Nephron (organoid): Measurements from ENCODE around the gene COX20.

Source experiments
- H3K27ac Mint-ChIP-seq, 3 experiments: 2 replicates each; pipeline ENCODE4 v1.8.0; 2020; ENCODE audit warnings: mixed read lengths in 3 of 3, mild to moderate bottlenecking in 2 of 3, moderate library complexity in 1 of 3
- H3K27me3 Mint-ChIP-seq: 2 replicates; pipeline ENCODE4 v1.8.0; 2021; ENCODE audit warnings: low read depth, mild to moderate bottlenecking, moderate library complexity, mixed read lengths
- H3K36me3 Mint-ChIP-seq: 2 replicates; pipeline ENCODE4 v1.8.0; 2020; ENCODE audit warnings: low read depth, mixed read lengths
- H3K4me1 Mint-ChIP-seq: 2 replicates; pipeline ENCODE4 v1.8.0; 2020; ENCODE audit warnings: mixed read lengths
- H3K4me3 Mint-ChIP-seq, 3 experiments: 2 replicates each; pipeline ENCODE4 v1.8.0; 2020; ENCODE audit warnings: mild to moderate bottlenecking in 3 of 3, mixed read lengths in 3 of 3, moderate library complexity in 2 of 3
- H3K9me3 Mint-ChIP-seq: 2 replicates; pipeline ENCODE4 v1.8.0; 2020; ENCODE audit warnings: mixed read lengths
- TF ChIP-seq, protein P1 (sequence below), 3 experiments: fragments of 200-600 bp; sonication (generic); IDR thresholded peaks; one replicate each; pipeline ENCODE4 v1.5.0; 2021; ENCODE audit warnings: antibody characterized with exemption in 3 of 3; ENCODE audit not compliant: unreplicated experiment in 3 of 3

The COX20 gene

DNA sequence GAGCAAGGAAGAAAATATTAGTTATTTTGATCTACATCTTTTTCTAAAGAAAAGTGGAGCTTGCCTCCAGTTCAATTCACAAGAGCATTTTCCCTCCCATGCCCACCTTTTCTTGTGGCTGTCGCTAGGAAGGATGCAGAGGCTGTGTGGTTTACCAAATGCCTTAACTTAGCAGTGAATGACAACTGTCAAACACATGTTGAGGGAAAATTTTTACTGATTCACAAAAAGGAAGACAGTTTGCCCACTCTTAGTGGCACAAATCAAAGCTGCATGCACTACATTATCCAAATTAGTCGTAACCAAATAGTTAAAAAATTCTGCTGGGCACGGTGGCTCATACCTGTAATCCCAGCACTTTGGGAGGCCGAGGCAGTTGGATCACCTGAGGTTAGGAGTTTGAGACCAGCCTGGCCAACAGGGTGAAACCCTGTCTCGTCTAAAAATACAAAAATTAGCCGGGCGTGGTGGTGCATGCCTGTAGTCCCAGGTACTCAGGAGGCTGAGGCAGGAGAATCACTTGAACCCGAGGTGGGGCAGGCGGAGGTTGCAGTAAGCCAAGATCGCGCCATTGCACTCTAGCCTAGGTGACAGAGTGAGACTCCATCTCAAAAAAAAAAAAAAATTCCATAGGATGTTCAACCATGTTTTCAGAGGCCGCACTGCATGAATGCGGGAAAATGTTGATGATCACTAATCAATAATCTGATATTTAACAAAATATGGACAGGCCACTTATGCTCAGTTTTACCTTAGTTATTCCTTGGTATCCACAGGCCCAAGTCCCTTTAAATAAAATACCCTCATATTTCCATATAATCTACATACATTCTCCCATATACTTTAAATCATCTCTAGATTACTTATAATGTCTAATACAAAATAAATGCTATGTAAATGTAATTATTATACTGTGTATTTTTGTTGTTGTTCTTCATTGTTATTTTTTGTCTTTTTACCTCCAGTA, 9.0 kb downstream of the COX20 start:
- Mint-ChIP-seq H3K36me3 (peaks cover 85% of the 10 kb centered on the region), H3K4me1 (peaks cover 23% of the 10 kb centered on the region), H3K4me3 (no peak overlapping the region), H3K27me3 (no peaks in the 10 kb centered on the region), H3K9me3 (no peaks in the 10 kb centered on the region), H3K27ac (peak overlapping the region in 1 of 3 experiments; percentile 17)
- TF ChIP-seq, protein P1, sequence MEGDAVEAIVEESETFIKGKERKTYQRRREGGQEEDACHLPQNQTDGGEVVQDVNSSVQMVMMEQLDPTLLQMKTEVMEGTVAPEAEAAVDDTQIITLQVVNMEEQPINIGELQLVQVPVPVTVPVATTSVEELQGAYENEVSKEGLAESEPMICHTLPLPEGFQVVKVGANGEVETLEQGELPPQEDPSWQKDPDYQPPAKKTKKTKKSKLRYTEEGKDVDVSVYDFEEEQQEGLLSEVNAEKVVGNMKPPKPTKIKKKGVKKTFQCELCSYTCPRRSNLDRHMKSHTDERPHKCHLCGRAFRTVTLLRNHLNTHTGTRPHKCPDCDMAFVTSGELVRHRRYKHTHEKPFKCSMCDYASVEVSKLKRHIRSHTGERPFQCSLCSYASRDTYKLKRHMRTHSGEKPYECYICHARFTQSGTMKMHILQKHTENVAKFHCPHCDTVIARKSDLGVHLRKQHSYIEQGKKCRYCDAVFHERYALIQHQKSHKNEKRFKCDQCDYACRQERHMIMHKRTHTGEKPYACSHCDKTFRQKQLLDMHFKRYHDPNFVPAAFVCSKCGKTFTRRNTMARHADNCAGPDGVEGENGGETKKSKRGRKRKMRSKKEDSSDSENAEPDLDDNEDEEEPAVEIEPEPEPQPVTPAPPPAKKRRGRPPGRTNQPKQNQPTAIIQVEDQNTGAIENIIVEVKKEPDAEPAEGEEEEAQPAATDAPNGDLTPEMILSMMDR (IDR thresholded peaks at IDR 0.05; ENCODE audit: unreplicated experiment in 3 of 3): no peak

DNA sequence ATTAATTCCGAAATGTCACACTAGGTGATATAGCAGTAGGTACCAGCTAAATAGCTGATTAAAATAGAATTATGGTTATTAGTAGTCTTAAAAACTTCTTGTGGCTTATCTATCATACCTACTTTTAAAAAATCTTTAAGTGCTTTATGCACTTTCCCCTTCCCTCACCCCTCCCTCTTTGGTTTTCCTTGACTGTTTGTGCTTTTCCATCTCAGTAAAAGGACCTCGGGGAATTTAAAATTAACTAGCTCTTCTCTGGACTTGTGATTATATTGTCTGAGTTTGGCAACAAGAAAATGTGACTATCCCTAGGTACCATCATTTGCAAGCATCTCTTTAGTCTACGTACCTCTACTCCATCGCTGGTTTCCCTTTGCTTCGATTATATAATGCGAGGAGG, 11.2 kb downstream of the COX20 start:
- TF ChIP-seq, protein P1 (IDR thresholded peaks at IDR 0.05; ENCODE audit: unreplicated experiment in 3 of 3): no peak
- H3K36me3 Mint-ChIP-seq: peaks cover 90% of the 10 kb centered on the region
- peak overlapping the region in 1 of 3 experiments; percentile 19 for H3K27ac Mint-ChIP-seq
- H3K4me3 Mint-ChIP-seq: no peak overlapping the region
- H3K4me1 Mint-ChIP-seq: peaks cover 2% of the 10 kb centered on the region
- H3K27me3 Mint-ChIP-seq: no peaks in the 10 kb centered on the region
- H3K9me3 Mint-ChIP-seq: no peaks in the 10 kb centered on the region

DNA sequence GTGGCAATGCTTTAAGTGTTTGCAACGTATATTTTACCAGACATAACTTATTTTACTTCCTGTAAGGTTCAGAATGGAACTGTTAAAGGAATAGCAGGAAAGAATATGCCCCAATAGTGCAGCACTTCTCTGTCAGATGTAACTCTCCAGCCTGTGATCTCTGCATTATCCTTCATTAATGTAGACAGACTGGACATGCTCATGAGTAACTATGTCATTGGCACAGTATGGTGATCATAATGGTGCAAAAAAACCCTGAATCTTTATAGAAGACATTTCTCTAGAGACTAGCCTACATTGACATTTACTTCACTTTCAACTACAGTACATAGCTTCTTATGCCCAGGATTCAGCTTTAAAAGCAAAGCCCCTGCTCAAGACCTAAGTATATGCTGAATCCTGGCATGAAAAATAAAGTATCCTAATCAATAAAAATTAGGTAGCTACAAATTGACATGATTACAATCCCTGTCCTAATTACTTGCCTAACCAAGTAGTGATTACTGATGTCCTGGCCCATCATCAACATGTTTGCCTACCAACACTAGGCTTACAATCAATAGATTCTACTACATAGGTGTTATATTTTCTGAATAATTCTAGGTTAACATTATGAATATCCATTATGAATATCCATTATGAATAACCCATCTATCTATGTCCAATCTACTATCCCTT, 13.9 kb downstream of the COX20 start:
- Mint-ChIP-seq H3K4me3 (no peak overlapping the region), H3K4me1 (no peaks in the 10 kb centered on the region)
- TF ChIP-seq, protein P1 (IDR thresholded peaks at IDR 0.05; ENCODE audit: unreplicated experiment in 3 of 3): no peak

DNA sequence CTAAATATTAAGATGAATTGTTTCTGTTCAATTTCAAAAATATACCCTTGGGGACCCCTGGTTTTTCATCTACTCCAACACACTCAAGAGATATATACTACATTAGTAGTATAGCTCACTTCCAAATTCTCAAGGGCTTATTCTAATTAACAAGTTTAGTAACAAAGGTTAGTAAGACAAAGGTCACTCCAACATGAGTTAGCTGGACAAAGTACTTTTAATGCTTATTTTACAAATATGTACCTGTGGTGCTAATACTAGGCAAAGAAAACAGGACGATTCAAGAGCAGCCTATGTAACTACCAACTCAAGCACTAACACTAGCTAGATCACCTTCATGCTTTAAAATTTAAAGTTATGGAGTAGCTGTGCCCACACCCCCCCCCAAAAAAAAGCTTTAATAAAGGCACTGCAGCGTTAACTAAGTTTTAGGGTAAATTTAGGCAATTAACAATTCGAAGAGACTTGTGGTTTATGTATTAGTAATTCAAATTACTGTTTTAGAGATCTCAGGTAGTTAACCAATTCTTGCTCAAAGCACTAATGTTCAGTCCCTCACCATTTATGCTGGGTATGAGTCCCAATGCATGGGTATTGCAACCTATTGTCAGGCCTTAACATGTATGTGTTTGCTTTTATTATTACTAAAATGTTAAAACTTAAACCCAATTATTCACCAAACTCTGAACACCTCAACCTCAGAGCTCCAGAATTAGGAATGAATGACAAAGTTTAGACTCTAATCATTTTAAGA, 14.8 kb downstream of the COX20 start:
- TF ChIP-seq, protein P1 (IDR thresholded peaks at IDR 0.05; ENCODE audit: unreplicated experiment in 3 of 3): no peak
- Mint-ChIP-seq H3K4me3 (no peak overlapping the region), H3K4me1 (no peaks in the 10 kb centered on the region), H3K27me3 (no peaks in the 10 kb centered on the region), H3K27ac (peak overlapping the region in 2 of 3 experiments; percentile 32 to 69), H3K36me3 (peaks cover 93% of the 10 kb centered on the region), H3K9me3 (no peaks in the 10 kb centered on the region)

More for the DNA sequence above, 13.9 kb downstream of the COX20 start:
- Mint-ChIP-seq H3K27ac (peak overlapping the region in 2 of 3 experiments; percentile 32 to 56), H3K27me3 (no peaks in the 10 kb centered on the region), H3K36me3 (peaks cover 91% of the 10 kb centered on the region), H3K9me3 (no peaks in the 10 kb centered on the region)

DNA sequence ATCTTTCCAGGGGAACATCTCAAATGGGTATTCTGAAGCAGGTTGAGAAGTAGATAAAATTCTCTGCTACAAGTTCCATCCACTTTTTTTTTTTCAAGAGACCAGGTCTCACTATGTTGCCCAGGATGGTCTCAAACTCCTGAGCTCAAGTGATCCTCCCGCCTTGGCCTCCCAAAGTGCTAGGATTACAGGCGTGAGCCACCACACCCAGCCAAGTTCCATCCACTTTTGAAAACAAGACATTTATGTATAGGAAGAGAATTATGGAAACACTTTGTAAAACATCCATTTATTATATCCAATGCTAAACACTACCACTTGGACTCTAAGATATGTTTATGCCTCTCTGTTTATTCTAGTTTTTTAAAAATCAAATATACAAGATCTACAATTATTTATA, 15.4 kb downstream of the COX20 start:
- Mint-ChIP-seq H3K9me3 (no peaks in the 10 kb centered on the region), H3K36me3 (peaks cover 93% of the 10 kb centered on the region), H3K27me3 (no peaks in the 10 kb centered on the region), H3K4me1 (no peaks in the 10 kb centered on the region), H3K27ac (no peak overlapping the region), H3K4me3 (no peak overlapping the region)
- TF ChIP-seq, protein P1 (IDR thresholded peaks at IDR 0.05; ENCODE audit: unreplicated experiment in 3 of 3): no peak
